HCT116 (cell line): Measurements from ENCODE around the gene KMT2D. TPM values are rescaled to one million over a fixed set of nuclear protein-coding genes. Genes with fewer than 3 reads are reported as not detected.

Experiments
- ATAC-seq: fragments of 200-7000 bp; cut with Tn5 transposase; 2 replicates; pipeline ENCODE4 v1.9.1; 2020; ENCODE audit warnings: mild to moderate bottlenecking, moderate library complexity
- BruUV-seq: library from RNA; stranded (reverse); fragments of 400-500 nt; replicated peaks from 2 replicates; lab custom pipeline; 2021; lab: Mats Ljungman, UMichigan
- CTCF ChIA-PET: fragments of 300-600 bp; sonication (Branson Sonifier 250); formaldehyde crosslinking; loops from one replicate; lab custom pipeline; 2021; ENCODE audit warnings: antibody characterized with exemption; lab: Charles Lee
- POLR2A ChIA-PET: fragments of 300-600, 350-600 bp; sonication (Branson Sonifier 250); formaldehyde crosslinking; loops from one replicate; lab custom pipeline; 2021; ENCODE audit warnings: antibody characterized with exemption; lab: Charles Lee
- RAD21 ChIA-PET, 2 experiments: fragments of 300-600 bp; sonication (Branson Sonifier 250); formaldehyde crosslinking; loops; one replicate each; lab custom pipeline; 2023; ENCODE audit warnings: low total read pairs in 2 of 2; ENCODE audit not compliant: uncharacterized antibody in 2 of 2, unreplicated experiment in 2 of 2, low non-redundant PET in 1 of 2; lab: Charles Lee
- DNase-seq: peaks from one replicate; pipeline ENCODE4 v3.0.0-alpha.2; 2010; ENCODE audit warnings: low read depth, low spot score
- H2AFZ ChIP-seq: fragments of 200-600 bp; shearing (Covaris generic), sonication (generic); 2 replicates; pipeline ENCODE4 v1.6.1; 2017; ENCODE audit warnings: low read depth, mixed run types, mixed read lengths, antibody characterized with exemption, low read length; ENCODE audit not compliant: poor library complexity, severe bottlenecking
- H3K27ac ChIP-seq: 2 replicates; pipeline ENCODE4 v1.5.1; 2012; ENCODE audit warnings: low read depth, low read length
- H3K27me3 ChIP-seq: fragments of 200-600 bp; sonication (generic); 2 replicates; pipeline ENCODE4 v1.6.1; 2016; ENCODE audit warnings: mixed run types, low read length, mixed read lengths; ENCODE audit not compliant: insufficient read depth
- H3K36me3 ChIP-seq, 2 experiments: fragments of 200-500 bp in 1 of 2; fragments of 200-600 bp in 1 of 2; sonication (Bioruptor generic) in 1 of 2; sonication (generic) in 1 of 2; 2 replicates each; pipeline versions ENCODE4 v1.5.1 to v1.6.1; 2014 to 2016; ENCODE audit warnings: low read length in 2 of 2, inconsistent platforms in 1 of 2, mixed read lengths in 1 of 2, mixed run types in 1 of 2; ENCODE audit not compliant: insufficient read depth in 2 of 2, control insufficient read depth in 1 of 2
- H3K4me1 ChIP-seq, 2 experiments: fragments of 200-600 bp in 1 of 2; sonication (generic) in 1 of 2; 2 replicates each; pipeline versions ENCODE4 v1.5.1 to v1.6.1; 2012 to 2017; ENCODE audit warnings: low read length in 2 of 2, inconsistent platforms in 1 of 2, mild to moderate bottlenecking in 1 of 2, mixed read lengths in 1 of 2, mixed run types in 1 of 2, moderate library complexity in 1 of 2; ENCODE audit not compliant: insufficient read depth in 2 of 2, control insufficient read depth in 1 of 2
- H3K4me2 ChIP-seq: fragments of 200-600 bp; sonication (generic); 2 replicates; pipeline ENCODE4 v1.6.1; 2017; ENCODE audit warnings: mixed run types, low read length, mixed read lengths
- H3K4me3 ChIP-seq, 2 experiments: fragments of 200-600 bp in 1 of 2; sonication (generic) in 1 of 2; replicated peaks in 1 of 2; 2 replicates each; pipeline ENCODE4 v1.5.1; 2011 to 2016; ENCODE audit warnings: low read length in 2 of 2, control low read depth in 1 of 2, low read depth in 1 of 2, mild to moderate bottlenecking in 1 of 2, mixed read lengths in 1 of 2, mixed run types in 1 of 2
- H3K79me2 ChIP-seq: fragments of 200-600 bp; sonication (generic); 2 replicates; pipeline ENCODE4 v1.6.1; 2017; ENCODE audit warnings: mild to moderate bottlenecking, mixed run types, low read length, moderate library complexity, mixed read lengths; ENCODE audit not compliant: insufficient read depth
- H3K9ac ChIP-seq: fragments of 200-600 bp; sonication (generic); 2 replicates; pipeline ENCODE4 v1.6.1; 2016; ENCODE audit warnings: low read length, mixed read lengths
- H3K9me2 ChIP-seq: fragments of 200-600 bp; sonication (generic), shearing (Covaris generic); 2 replicates; pipeline ENCODE4 v1.6.1; 2017; ENCODE audit warnings: mixed run types, mild to moderate bottlenecking, moderate library complexity; ENCODE audit not compliant: insufficient read depth
- H3K9me3 ChIP-seq, 2 experiments: fragments of 200-500 bp in 1 of 2; fragments of 200-600 bp in 1 of 2; sonication (Bioruptor generic) in 1 of 2; sonication (generic) in 1 of 2; 2 replicates each; pipeline ENCODE4 v1.6.1; 2014 to 2017; ENCODE audit warnings: low read length in 2 of 2, mixed read lengths in 2 of 2, inconsistent platforms in 1 of 2, low read depth in 1 of 2, mild to moderate bottlenecking in 1 of 2, mixed run types in 1 of 2, moderate library complexity in 1 of 2; ENCODE audit not compliant: control insufficient read depth in 1 of 2, insufficient read depth in 1 of 2
- H4K20me1 ChIP-seq: fragments of 200-600 bp; sonication (generic), shearing (Covaris generic); 2 replicates; pipeline ENCODE4 v1.6.1; 2017; ENCODE audit warnings: mixed run types, mild to moderate bottlenecking, moderate library complexity; ENCODE audit not compliant: insufficient read depth
- ATF3 ChIP-seq: IDR thresholded peaks from 2 replicates; pipeline ENCODE4 v1.6.1; 2012
- CBX3 ChIP-seq: IDR thresholded peaks from 2 replicates; pipeline ENCODE4 v1.6.1; 2012; ENCODE audit warnings: low read depth
- CTCF ChIP-seq, 3 experiments: fragments of 200-600 bp in 1 of 3; sonication (generic) in 1 of 3; IDR thresholded peaks in 2 of 3; conservative IDR thresholded peaks in 1 of 3; 2 replicates each; pipeline ENCODE4 v1.5.1; 2012 to 2017; ENCODE audit warnings: low read depth in 2 of 3, low read length in 2 of 3, antibody characterized with exemption in 1 of 3, borderline replicate concordance in 1 of 3, control low read depth in 1 of 3, mild to moderate bottlenecking in 1 of 3, mixed read lengths in 1 of 3, mixed run types in 1 of 3, moderate library complexity in 1 of 3; ENCODE audit not compliant: insufficient read depth in 1 of 3
- EGR1 ChIP-seq: IDR thresholded peaks from 2 replicates; pipeline ENCODE4 v1.6.1; 2012; ENCODE audit warnings: low read depth
- ELF1 ChIP-seq: IDR thresholded peaks from 2 replicates; pipeline ENCODE4 v1.6.1; 2012; ENCODE audit warnings: low read depth, borderline replicate concordance
- EZH2 ChIP-seq: fragments of 200-600 bp; sonication (generic); IDR thresholded peaks from 2 replicates; pipeline ENCODE4 v1.6.1; 2017; ENCODE audit warnings: antibody characterized with exemption, mixed run types
- EZH2phosphoT487 ChIP-seq: fragments of 200-600 bp; IDR thresholded peaks from 2 replicates; pipeline ENCODE4 v1.6.1; 2018; ENCODE audit warnings: antibody characterized with exemption, borderline replicate concordance
- JUND ChIP-seq: IDR thresholded peaks from 2 replicates; pipeline ENCODE4 v1.6.1; 2012
- MAX ChIP-seq: IDR thresholded peaks from 2 replicates; pipeline ENCODE4 v1.6.1; 2012
- POLR2A ChIP-seq: IDR thresholded peaks from 2 replicates; pipeline ENCODE4 v1.7.0; 2011; ENCODE audit warnings: borderline replicate concordance; ENCODE audit not compliant: insufficient read depth, insufficient read length; ENCODE audit errors: extremely low read depth
- RAD21 ChIP-seq: IDR thresholded peaks from 2 replicates; pipeline ENCODE4 v1.6.1; 2012; ENCODE audit warnings: low read depth, mild to moderate bottlenecking
- SIN3A ChIP-seq: IDR thresholded peaks from 2 replicates; pipeline ENCODE4 v1.6.1; 2012; ENCODE audit warnings: low read depth
- SP1 ChIP-seq: IDR thresholded peaks from 2 replicates; pipeline ENCODE4 v1.6.1; 2012; ENCODE audit warnings: low read depth
- SRF ChIP-seq: IDR thresholded peaks from 2 replicates; pipeline ENCODE4 v1.6.1; 2012; ENCODE audit warnings: low read depth
- ZBTB33 ChIP-seq: IDR thresholded peaks from 2 replicates; pipeline ENCODE4 v1.6.1; 2011; ENCODE audit warnings: mild to moderate bottlenecking, low read length, moderate library complexity; ENCODE audit not compliant: insufficient replicate concordance; ENCODE audit errors: extremely low read depth
- ZFX ChIP-seq: fragments of 450-650 bp; IDR thresholded peaks from 2 replicates; pipeline ENCODE4 v1.6.1; 2017
- ZNF274 ChIP-seq: fragments of 200-500 bp; sonication (Bioruptor generic); IDR thresholded peaks from 2 replicates; pipeline ENCODE4 v1.6.1; 2014; ENCODE audit warnings: mild to moderate bottlenecking, low read depth, low read length, inconsistent platforms
- intact Hi-C: fragments of 100-400 bp; cut with micrococcal nuclease; formaldehyde crosslinking; loops from 2 replicates; pipeline ENCODE4 v1.10.0; 2022
- total RNA-seq: library from RNA; stranded (reverse); gene quantifications from one replicate; pipeline ENCODE4 v1.2.1, GENCODE V29; 2021; ENCODE audit not compliant: unreplicated experiment

Gene KMT2D
- total RNA-seq, 1 experiment from 2014 or later, result 71.3 TPM

GRCh38 chr12:49015196-49015595 lies 45.4 kb downstream of the KMT2D start:
- Histone ChIP-seq H3K36me3 (peaks cover 3 to 4% of the 10 kb centered on the region in 2 experiments; a peak in 2 of 4 replicates), H3K79me2 (peaks cover 11% of the 10 kb centered on the region; the same call in 1 of the 2 replicates), H3K9me3 (no peaks in the 10 kb centered on the region), H3K4me1 (peaks cover 8 to 20% of the 10 kb centered on the region in 2 experiments), H3K9ac (no peak overlapping the region), H2AFZ (no peak overlapping the region), H3K4me2 (no peak overlapping the region), H3K9me2 (no peaks in the 10 kb centered on the region), H4K20me1 (no peaks in the 10 kb centered on the region), H3K4me3 (no peak overlapping the region), H3K27me3 (no peaks in the 10 kb centered on the region), H3K27ac (no peak overlapping the region)
- ChIA-PET CTCF (interaction anchor here (0.9 to 1.5 kb wide), 2 partner anchors 27 to 28 kb away, joined by 3 read pairs; no protein-coding TSS in a partner anchor), POLR2A (no interaction called here), RAD21 (no interaction called here)
- DNase-seq, result no peak
- intact Hi-C loops, result no loop called here
- TF ChIP-seq SP1, result no peak
- TF ChIP-seq JUND, result no peak
- no peak for TF ChIP-seq SIN3A
- no peak for TF ChIP-seq ZFX
- no peak for TF ChIP-seq MAX
- TF ChIP-seq ZNF274, result no peak
- no peak for TF ChIP-seq SRF
- no peak for TF ChIP-seq ELF1
- no peak for TF ChIP-seq POLR2A
- TF ChIP-seq ZBTB33, result no peak
- TF ChIP-seq EZH2, result no peak
- no peak for TF ChIP-seq EGR1
- TF ChIP-seq RAD21, result no peak
- no peak for TF ChIP-seq CBX3
- TF ChIP-seq CTCF (IDR thresholded peaks at IDR 0.05 in 2 of 3, conservative IDR thresholded peaks at IDR 0.05 in 1 of 3; ENCODE audit: borderline replicate concordance in 1 of 3, insufficient read depth in 1 of 3, low read depth in 2 of 3, low read length in 2 of 3), result no peak
- no peak for TF ChIP-seq EZH2phosphoT487
- TF ChIP-seq ATF3, result no peak
- BruUV-seq, result no TSS peak
- ATAC-seq, result no peak
